ENCODE data around the gene NHLRC4.

- TF ChIP-seq ZNF274 (IDR thresholded peaks at IDR 0.05; ENCODE audit: low read depth, low read length) = no peak
- TF ChIP-seq YY1 (IDR thresholded peaks at IDR 0.05; ENCODE audit: insufficient read depth, insufficient read length) = no peak
- TF ChIP-seq SUZ12 (IDR thresholded peaks at IDR 0.05; ENCODE audit: extremely low read depth, insufficient read depth, insufficient read length) = no peak
These were observed 17.1 kb upstream of the NHLRC4 start for GRCh38 chr16:549544-550263.
